IPS DF 4.7 (cell line): Measurements from ENCODE around the gene LYRM2.

Experiments used
- DNase-seq: peaks from one replicate; pipeline ENCODE4 v3.0.0-alpha.2; 2013; ENCODE audit warnings: low spot score; ENCODE audit errors: extremely low read depth

Gene LYRM2

GRCh38 chr6:89596056-89596455 lies 42.5 kb downstream of the LYRM2 start:
- DNase-seq = no peak

- no peak for DNase-seq
Measured at GRCh38 chr6:89591745-89592144, 46.8 kb downstream of the LYRM2 start.

DNA sequence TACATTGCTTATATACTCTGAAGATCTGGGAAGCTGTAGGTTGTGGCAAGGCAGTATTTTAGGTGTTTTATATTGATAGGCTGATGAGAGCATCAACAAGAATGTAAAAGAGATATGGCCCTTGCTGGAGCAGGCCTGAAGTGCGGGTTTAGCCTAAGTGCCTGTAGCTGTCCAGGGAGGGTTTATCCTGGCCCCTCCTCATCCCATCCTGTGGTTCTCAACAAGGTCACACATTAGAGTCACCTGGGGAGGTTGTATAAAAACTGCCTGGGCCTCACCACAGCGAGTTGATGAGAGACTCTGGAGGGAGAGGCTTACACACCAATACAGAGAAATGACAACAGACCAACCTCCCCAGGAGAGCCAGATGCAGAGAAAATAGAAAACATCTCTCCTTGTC lies 48.4 kb downstream of the LYRM2 start:
- DNase-seq = no peak

- DNase-seq = peak; percentile 16
Measured at GRCh38 chr6:89589297-89590025, 49.1 kb downstream of the LYRM2 start.

DNA sequence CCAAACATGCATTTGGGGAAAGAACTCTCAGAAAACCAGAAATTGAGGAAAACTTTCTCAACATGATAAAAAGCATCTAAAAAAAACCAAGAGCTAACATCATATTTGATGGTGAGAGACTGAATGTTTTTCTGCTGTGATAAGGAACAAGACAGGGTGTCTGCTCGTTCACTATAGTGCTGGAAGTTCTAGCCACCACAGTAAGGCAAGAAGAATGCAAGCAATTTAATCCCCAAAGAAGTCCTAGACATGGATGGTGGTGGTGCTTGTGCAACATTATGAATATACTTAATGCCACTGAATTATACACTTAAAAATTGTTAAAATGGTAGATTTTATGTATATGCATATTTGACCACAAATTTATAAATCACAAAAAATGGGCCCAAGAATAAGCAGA lies 53.4 kb downstream of the LYRM2 start:
- no peak for DNase-seq

GRCh38 chr6:89584539-89584938 lies 54.0 kb downstream of the LYRM2 start:
- DNase-seq = no peak

GRCh38 chr6:89583559-89583958 lies 55.0 kb downstream of the LYRM2 start:
- DNase-seq = no peak

GRCh38 chr6:89582669-89583325 lies 55.8 kb downstream of the LYRM2 start:
- DNase-seq = no peak

- DNase-seq = no peak
Measured at GRCh38 chr6:89581689-89582088, 56.9 kb downstream of the LYRM2 start.

DNA sequence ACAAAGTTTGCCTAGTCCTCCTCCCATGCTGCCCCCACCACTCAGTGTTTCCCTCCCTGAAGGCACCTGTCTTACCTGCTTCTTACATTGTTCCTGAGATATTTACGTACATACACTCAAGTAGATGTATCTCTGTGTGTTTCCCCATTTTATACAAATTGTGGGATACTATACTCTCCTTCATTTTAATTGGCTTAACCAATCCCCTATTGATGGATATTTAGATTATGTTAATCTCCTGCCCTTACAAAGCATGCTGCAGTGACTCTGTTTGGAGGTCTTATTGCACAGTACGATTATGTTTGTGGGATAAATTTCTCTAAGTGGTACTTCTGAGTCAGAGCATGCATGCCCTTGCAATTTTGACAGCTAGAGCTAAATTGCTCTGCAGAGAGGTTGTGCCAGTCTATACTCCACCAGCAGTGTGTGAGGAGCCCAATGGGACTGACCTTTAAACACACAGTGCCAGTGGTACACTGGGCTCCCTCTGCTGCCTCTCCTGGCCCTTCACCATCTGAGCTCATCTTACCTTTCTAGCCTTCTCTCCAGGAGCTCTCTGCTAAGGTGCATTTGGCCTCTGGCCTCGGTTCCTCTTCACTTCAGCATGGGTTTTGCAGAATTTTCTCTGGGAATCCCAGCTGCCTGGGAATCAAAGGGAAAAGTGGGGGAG lies 57.4 kb downstream of the LYRM2 start:
- no peak for DNase-seq

GRCh38 chr6:89575562-89575960 lies 63.0 kb downstream of the LYRM2 start:
- no peak for DNase-seq

- DNase-seq = no peak
Measured at GRCh38 chr6:89574910-89575561, 63.5 kb downstream of the LYRM2 start.

DNA sequence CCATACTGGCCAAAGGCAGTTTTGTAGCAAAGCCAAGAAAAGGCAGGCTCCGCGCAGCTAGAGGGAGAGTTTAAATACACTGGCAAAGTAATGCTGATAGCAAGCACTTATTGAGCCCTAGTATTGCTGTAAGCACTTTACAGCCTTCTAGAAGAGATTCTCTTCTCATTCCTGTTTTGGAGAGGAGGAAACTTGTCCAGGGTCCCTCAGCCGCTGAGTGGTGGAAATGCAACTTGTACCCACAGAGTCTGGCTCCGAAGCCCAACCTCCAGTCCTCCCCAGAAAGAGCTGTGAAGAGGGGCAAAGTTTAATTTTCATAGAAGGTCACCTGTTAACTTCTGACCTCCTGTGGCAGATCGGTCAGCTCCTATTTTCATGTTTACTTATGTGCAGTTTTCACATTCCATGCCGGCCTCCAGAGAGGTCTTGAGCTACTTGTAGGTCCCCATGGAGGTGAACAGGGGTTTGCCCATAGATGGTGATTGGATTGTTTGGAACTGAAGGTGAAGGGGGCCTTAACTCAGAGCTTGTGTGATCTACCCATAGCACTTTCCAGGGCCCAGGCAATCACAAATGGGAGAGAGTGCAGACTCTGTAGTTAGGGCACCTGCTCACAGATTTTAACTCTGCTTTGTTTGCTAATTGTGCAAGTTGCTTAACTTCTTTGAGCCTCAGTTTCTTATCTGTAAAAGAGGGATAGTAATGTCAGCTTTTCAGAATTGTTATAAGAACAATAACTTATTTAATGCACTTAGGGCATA lies 70.7 kb downstream of the LYRM2 start:
- DNase-seq = no peak

GRCh38 chr6:89566930-89567629 lies 71.5 kb downstream of the LYRM2 start:
- DNase-seq = no peak

DNA sequence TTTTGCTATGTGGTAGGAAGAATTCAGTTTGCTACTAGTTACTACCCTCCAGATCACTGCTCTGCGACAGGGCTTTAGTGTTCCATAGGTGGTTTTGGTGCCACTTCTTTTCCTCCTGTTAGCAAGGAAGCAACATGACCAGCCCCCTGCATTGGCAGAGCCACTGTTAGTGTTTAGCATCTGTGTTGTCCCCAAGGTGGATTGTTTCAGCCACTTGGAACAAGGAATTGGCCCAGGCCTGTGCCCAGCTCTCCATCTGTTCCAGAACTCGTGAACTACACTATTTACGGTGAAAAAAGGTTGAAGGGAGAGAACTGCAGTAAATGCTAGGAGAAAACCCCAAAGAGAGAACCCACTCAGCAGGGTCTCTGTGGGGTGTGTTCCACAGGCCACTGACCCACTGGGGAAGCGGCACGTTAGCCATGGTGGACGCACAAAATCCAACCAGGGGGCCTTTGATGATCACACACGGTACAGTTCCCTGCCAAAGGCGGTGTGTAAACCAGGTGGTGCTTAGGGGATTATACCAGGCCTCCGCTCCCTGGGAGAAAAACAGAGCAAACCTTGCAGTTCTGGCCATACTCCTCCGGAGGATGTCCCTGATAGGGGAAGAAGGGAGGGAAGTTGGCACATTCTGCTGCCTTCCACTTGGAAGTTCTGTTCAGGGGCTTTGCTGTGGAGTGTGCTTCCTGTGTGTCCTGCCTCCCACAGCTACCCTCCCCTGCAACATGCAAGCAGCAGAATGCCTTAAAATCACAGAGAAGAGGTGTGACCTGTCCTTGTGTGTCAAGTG lies 72.3 kb downstream of the LYRM2 start:
- DNase-seq = no peak

DNA sequence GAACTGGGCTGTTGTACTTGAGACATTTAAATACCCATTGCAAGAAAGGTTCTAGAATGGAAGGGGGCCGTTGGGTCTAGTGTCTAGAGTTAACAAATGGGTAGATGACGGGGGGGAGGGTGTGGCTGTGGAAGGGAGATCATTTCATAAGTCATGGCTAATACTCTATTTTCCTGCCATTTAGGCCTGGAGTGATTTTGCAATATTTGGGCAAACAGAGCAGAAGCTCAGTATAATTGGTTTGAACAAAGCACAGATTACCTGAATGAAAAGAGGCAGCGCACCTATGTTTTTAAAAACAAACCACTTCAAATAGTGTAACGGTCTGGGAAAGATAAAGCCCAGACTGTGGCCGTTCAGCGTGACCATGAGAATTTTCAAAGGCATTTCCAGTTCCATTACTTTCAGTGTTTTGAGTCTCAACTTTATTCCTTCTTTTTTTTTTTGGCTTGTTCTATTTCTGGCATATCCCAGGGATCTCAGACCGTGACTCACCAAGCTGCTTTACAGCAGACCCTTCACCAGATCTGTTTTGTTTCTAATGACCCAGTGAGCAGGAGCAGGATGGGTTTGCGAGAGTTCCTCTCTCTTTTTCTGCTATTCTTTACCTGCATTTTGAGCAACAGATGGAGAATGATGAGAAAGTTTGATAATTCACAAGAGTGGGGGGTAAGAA lies 73.7 kb downstream of the LYRM2 start:
- DNase-seq = no peak

DNA sequence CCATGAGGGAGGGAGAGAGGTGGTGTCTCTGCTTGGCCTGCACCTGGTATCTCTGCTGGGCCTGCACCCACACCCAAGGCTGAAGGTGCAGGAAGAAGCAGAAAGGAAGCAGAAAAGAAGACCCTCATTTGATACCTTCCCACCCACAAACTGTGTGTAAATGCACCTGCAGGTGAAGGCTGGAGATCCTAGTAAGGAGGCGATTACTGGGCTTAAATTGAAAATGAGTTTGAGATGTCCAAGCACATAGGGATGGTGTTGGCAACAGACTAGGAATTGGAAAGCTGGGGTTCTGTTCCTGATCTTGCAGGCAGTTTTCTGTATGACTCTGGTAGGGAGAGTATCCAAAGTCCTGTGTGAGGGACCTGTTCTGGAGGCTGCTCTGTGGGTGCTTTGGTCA lies 74.7 kb downstream of the LYRM2 start:
- no peak for DNase-seq

DNA sequence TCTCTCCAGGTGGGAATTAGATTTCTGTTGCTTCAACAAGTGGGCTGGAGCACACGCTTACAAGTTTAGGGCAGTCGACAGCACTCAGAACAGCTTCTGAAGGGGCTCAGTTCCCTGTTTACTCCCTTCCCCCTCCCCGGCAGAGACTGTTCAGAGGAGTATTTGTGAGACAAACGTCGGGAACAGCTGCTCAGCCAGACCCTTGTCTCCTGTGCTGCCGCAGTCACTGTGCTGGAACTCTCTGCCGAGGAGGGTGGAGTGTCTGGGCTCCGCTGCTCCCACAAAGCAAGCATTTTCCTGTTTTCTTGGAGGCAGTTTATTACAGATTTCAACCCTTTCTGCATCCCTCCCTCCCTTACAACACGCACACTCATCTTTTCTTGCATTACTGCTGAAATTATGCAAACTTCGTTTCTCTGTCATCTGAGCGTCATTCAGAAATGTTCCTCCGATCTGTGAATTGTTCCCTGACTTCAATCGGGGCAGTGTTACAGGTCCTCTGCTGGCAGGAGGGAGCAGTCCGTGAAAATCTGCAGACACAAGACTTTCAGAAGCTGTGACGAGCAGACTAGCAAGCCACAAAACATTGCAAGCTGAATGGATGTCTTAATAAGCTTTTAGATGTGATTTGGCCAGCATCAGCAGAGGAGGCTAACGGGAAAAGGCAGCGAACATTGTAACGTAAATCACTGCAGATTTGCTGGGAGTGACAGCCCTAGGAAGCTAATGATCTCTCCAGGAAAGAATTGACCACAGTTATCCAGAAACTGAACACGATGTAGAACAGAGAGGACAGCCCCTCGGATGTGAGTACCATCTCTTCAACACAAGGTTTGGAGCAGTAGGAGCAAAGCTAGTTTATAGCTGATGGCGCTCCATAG lies 76.2 kb downstream of the LYRM2 start:
- no peak for DNase-seq
